GM13977 (cell line): ENCODE results near the gene MSH6.

Source experiments
- DNase-seq: peaks from one replicate; pipeline ENCODE4 v3.0.0; 2012; ENCODE audit warnings: low spot score
- CTCF ChIP-seq: IDR thresholded peaks from 2 replicates; pipeline ENCODE4 v1.5.1; 2012; ENCODE audit warnings: mild to moderate bottlenecking, control low read depth; ENCODE audit not compliant: insufficient read depth; ENCODE audit errors: extremely low read depth, missing control alignments
- in situ Hi-C: fragments of 300-500 bp; cut with MboI; formaldehyde crosslinking; loops from one replicate; pipeline ENCODE4 v1.12.0; 2022; ENCODE audit warnings: low sequenced_read_pairs, low pct_unique_long_range_greater_than_20kb, mixed read lengths, inconsistent platforms; ENCODE audit not compliant: unreplicated experiment

Gene MSH6

GRCh38 chr2:47779426-47779790 lies 3.5 kb upstream of the MSH6 start:
- DNase-seq, result no peak
- in situ Hi-C loops, result loop anchor here (10.0 kb wide), 1 partner anchor 445 kb away; no protein-coding TSS in a partner anchor
- TF ChIP-seq CTCF, result no peak

- in situ Hi-C loops, result no loop called here
- TF ChIP-seq CTCF, result no peak
- DNase-seq, result no peak
Observed at GRCh38 chr2:47782381-47782670, 619 bp upstream of the MSH6 start.

- in situ Hi-C loops, result no loop called here
- peak; percentile 8 for TF ChIP-seq CTCF
- DNase-seq, result peak; percentile 80
Observed at GRCh38 chr2:47783486-47784351, 774 bp downstream of the MSH6 start.

- in situ Hi-C loops, result no loop called here
- no peak for TF ChIP-seq CTCF
- DNase-seq, result no peak
Observed at GRCh38 chr2:47784352-47784851, 1.5 kb downstream of the MSH6 start.

GRCh38 chr2:47785986-47786385 lies 3.0 kb downstream of the MSH6 start:
- DNase-seq, result no peak
- in situ Hi-C loops, result no loop called here
- no peak for TF ChIP-seq CTCF

GRCh38 chr2:47796090-47796697 lies 13.2 kb downstream of the MSH6 start:
- no peak for TF ChIP-seq CTCF
- in situ Hi-C loops, result no loop called here
- no peak for DNase-seq
